Adipocyte (in vitro differentiated cells): ENCODE results near the gene CAMK1D.

Experiments used
- DNase-seq: peaks from one replicate; pipeline ENCODE4 v3.0.0-alpha.2; 2015; ENCODE audit warnings: low read depth
- H3K27me3 ChIP-seq: replicated peaks from 2 replicates; pipeline ENCODE4 v1.7.0; 2013; ENCODE audit warnings: mild to moderate bottlenecking, low read length, moderate library complexity; ENCODE audit not compliant: control insufficient read depth, insufficient read depth
- H3K36me3 ChIP-seq: 2 replicates; pipeline ENCODE4 v1.7.0; 2013; ENCODE audit warnings: low read length, mild to moderate bottlenecking, moderate library complexity; ENCODE audit not compliant: control insufficient read depth, insufficient read depth, severe bottlenecking
- H3K4me1 ChIP-seq: 2 replicates; pipeline ENCODE4 v1.7.0; 2013; ENCODE audit warnings: mild to moderate bottlenecking, low read length, moderate library complexity; ENCODE audit not compliant: control insufficient read depth, insufficient read depth
- H3K4me3 ChIP-seq: 2 replicates; pipeline ENCODE4 v1.7.0; 2013; ENCODE audit warnings: mild to moderate bottlenecking, low read length, moderate library complexity
- H3K9ac ChIP-seq: 2 replicates; pipeline ENCODE4 v1.7.0; 2013; ENCODE audit warnings: mild to moderate bottlenecking, low read length, moderate library complexity
- H3K9me3 ChIP-seq: 2 replicates; pipeline ENCODE4 v1.7.0; 2013; ENCODE audit warnings: mild to moderate bottlenecking, low read length, moderate library complexity; ENCODE audit not compliant: control insufficient read depth

Gene CAMK1D

DNA sequence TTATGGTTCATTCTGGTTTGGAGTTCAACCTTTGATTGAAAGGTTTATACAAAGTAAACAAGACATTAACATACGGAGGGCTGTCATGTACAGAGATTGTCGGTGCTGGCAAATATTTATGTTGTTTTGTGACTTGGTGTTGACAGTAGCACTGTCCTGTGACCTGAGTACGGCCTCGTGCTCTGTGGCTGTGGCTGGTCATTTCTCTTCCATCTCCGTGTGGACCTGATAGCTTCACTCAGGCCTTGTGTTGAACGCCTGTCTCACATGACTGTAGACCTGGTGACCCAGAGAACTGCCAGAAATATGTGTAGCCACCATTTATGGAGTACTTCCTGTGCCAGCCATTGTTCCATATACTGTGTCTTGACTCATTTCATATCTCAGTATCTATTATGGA lies 340.5 kb downstream of the CAMK1D start:
- Histone ChIP-seq H3K4me1 (no peaks in the 10 kb centered on the region), H3K27me3 (no peaks in the 10 kb centered on the region), H3K36me3 (no peaks in the 10 kb centered on the region), H3K9me3 (no peaks in the 10 kb centered on the region), H3K9ac (no peak overlapping the region), H3K4me3 (no peak overlapping the region)
- DNase-seq, result no peak

DNA sequence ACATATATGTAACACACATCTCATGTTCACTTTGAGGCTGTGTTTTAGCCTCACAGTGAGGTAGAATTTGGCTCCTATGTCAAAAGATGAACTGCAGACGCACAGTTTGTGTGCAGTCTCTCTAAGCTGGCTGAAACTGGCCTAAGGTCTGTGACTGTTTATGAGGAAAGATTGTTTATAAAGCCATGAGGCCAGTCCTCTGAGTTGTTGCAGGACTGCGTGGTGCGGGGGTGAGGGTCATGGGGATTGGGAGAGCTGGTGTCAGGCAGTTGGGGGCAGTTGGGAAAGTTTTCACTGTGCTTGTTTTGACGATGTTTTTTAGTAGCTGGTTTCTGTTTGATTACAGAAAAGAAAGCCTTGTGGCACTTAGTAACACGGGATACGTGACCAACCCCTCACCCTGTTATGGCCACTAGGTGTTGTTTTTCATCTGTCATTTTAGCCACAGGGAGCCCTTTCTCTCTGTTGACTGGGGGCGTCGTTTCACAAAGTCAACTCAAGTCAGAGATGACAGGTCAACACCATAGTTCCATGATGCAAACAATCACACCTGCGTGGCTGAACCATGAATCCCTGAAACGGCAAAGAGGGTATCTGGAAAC lies 341.3 kb downstream of the CAMK1D start:
- Histone ChIP-seq H3K27me3 (no peaks in the 10 kb centered on the region), H3K4me1 (no peaks in the 10 kb centered on the region), H3K9me3 (no peaks in the 10 kb centered on the region), H3K9ac (no peak overlapping the region), H3K36me3 (no peaks in the 10 kb centered on the region), H3K4me3 (no peak overlapping the region)
- DNase-seq, result no peak

DNA sequence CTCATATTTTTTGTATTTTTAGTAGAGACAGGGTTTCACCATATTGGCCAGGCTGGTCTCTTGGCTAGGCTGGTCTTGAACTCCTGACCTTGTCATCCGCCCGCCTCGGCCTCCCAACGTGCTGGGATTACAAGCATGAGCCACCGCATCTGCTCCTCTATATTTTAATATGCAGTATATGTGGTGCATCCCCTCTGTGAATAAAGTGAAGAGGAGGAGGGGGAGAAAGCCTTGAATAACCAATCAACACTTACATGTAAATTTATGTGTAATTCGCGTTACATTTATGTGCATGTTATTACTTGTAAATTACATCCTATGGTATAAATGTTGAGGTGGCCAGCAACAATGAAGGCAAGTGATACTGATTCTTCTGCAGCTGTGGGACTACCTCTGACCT lies 342.2 kb downstream of the CAMK1D start:
- Histone ChIP-seq H3K27me3 (no peaks in the 10 kb centered on the region), H3K4me1 (no peaks in the 10 kb centered on the region), H3K9me3 (no peaks in the 10 kb centered on the region), H3K4me3 (no peak overlapping the region), H3K9ac (no peak overlapping the region), H3K36me3 (no peaks in the 10 kb centered on the region)
- no peak for DNase-seq

DNA sequence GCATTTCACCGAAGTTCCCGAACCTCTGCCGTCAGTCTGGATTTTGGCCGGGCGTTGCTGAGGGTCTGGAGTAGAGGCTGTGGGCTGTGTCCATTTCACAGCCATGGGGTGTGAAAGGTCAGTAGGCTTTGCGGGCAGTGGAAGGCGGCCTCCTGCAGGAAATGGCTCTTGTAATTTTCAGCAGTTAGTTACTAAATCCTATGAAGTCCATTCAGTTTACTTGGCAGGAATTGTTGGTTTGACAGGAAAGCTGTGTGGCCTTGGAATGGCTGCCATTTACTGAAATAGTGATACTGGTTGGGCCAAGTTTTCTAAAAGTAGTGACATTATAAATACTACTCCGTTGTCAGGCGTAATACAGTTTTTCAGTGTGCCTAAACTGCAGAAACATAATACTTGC lies 348.4 kb downstream of the CAMK1D start:
- Histone ChIP-seq H3K36me3 (no peaks in the 10 kb centered on the region), H3K27me3 (no peaks in the 10 kb centered on the region), H3K4me1 (peaks cover 27% of the 10 kb centered on the region), H3K9me3 (no peaks in the 10 kb centered on the region), H3K9ac (no peak overlapping the region), H3K4me3 (no peak overlapping the region)
- DNase-seq, result no peak

DNA sequence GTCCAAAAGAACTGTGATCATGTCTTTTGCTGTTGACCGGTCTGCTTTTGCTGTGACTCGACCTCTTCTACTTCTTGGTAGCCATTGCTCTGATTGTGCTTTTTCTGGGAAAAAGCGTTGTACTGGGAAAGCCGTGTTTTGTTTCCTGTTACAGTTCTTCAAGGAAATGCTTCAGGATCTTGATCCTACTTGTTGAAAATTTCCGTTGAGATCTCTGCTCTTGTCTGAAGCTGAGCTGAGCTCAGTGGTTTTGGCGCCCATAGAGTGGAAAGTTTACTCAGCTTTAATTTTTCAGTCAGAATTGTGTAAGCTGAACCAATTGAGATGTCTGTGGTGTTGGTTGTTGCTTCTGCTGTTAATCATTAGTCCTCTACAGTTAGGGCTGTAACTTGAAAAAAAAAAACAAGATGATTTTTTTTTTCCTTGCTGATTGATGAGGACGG lies 349.9 kb downstream of the CAMK1D start:
- Histone ChIP-seq H3K4me3 (peak overlapping the region; percentile 48), H3K36me3 (no peaks in the 10 kb centered on the region), H3K27me3 (no peaks in the 10 kb centered on the region), H3K9ac (peak overlapping the region; percentile 69), H3K4me1 (peaks cover 42% of the 10 kb centered on the region), H3K9me3 (no peaks in the 10 kb centered on the region)
- no peak for DNase-seq

DNA sequence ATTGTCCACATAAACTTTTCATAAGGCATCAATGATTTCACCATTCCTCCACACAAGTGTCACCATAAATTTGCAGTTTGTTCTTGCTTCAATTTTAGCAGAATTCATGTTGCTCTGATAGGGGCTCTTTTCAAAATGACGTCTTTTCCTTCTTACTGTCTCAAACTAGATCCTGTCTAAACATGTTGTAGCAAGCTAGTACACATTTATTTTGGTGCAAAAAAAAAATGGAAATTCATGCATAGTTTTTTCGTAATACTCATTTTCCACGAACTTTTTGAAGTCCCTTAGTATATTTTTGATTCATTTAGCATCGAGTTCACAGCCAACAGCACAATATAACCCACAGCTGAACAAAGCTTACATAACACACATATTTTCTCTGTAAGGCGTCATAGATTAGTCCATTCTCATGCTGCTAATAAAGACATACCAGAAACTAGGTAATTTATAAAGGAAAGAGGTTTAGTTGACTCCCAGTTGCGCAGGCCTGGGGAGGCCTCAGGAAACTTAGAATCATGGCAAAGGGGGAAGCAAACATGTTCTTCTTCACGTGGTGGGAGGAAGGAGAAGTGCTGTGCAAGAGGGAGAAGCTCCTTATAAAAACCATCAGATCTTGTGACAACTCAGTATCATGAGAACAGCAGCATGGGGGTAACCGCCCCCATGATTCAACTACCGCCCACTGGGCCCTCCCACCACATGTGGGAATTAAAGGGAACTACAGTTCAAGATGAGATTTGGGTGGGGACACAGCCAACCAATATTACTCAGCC lies 350.6 kb downstream of the CAMK1D start:
- Histone ChIP-seq H3K4me1 (peaks cover 49% of the 10 kb centered on the region), H3K9ac (no peak overlapping the region), H3K4me3 (peak overlapping the region; percentile 48), H3K9me3 (no peaks in the 10 kb centered on the region), H3K27me3 (no peaks in the 10 kb centered on the region), H3K36me3 (no peaks in the 10 kb centered on the region)
- DNase-seq, result no peak

DNA sequence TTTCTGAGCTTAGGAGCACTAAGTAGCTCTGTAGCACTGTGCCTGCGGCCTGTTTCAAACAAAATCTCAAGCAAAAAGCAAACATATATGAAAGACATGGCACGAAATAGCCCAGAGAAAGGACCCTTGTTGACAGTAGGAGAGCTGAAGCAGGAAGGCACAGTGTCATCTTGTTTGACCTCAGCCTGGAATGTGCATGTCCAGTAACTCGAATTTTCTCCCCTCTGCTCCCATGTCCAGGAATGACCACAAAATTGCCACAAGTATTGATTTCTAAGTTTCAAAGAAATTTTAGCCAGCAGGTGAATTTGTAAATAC lies 351.2 kb downstream of the CAMK1D start:
- Histone ChIP-seq H3K4me1 (peaks cover 49% of the 10 kb centered on the region), H3K9me3 (no peaks in the 10 kb centered on the region), H3K4me3 (no peak overlapping the region), H3K9ac (no peak overlapping the region), H3K27me3 (no peaks in the 10 kb centered on the region), H3K36me3 (no peaks in the 10 kb centered on the region)
- no peak for DNase-seq

DNA sequence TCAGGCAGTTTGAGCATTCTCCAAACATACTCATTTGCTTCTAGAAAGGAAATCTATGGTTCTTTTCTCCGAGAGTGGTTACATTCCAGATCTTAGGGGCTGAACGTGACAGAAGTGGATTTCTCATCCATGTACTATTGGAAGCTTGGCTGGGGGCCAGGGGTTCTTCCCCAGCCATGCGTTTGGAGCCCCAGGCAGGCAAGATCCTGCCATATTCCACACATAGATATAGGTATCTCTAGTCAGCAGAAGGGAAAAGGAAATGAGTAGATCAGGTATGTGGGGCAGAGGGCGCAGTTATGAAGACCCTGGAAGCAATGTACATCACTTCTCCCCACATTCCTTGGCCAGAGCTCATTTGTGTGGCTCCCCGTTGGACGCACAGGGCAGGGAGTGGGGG lies 352.3 kb downstream of the CAMK1D start:
- no peak for DNase-seq
- Histone ChIP-seq H3K4me1 (peaks cover 54% of the 10 kb centered on the region), H3K4me3 (no peak overlapping the region), H3K9me3 (no peaks in the 10 kb centered on the region), H3K36me3 (no peaks in the 10 kb centered on the region), H3K9ac (no peak overlapping the region), H3K27me3 (no peaks in the 10 kb centered on the region)

DNA sequence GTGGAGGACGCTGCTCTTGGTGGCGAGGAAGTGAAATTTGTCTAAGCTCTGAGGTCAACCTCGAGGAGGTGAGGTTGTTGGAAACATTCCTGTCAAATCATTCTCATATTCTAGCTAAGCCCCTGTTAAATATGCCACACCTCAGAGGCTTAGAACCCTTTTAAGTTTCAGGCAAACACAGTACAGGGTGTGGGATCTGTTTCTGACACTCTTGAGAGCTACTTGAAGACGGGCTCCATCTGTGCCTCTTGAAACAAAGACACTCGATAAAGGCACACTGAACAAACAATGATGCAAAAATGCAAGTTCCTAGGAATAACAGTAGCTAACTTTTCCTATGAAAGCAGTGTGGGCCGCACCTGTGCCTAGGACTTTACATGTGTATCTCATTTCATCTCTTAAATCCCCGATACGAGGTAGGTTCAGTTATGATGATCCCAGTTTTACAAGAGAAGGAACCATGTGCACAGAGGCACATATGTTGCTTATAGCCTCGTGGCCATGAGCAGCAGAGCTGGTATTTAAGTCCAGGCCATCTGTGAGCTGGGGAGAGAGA lies 352.9 kb downstream of the CAMK1D start:
- Histone ChIP-seq H3K9me3 (no peaks in the 10 kb centered on the region), H3K4me3 (no peak overlapping the region), H3K9ac (no peak overlapping the region), H3K27me3 (no peaks in the 10 kb centered on the region), H3K36me3 (no peaks in the 10 kb centered on the region), H3K4me1 (peaks cover 60% of the 10 kb centered on the region)
- DNase-seq, result no peak

DNA sequence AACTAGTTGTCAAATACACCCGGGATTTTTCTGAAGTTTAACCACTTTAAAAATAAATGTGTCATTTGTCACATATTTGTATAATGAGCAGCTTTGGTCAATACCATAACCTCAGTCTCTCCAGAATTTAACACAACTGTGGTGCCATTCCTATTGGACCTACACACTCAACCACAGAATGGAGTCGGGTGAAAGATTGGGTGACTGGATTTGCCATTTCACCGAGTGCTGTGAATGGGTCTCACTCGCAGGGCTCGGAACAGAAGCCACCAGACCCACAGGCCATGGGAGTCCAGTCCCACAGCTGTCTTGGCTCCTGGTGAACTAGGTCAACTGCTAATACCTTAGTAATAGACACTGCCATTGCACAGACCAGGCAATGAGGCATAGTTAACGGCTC lies 353.8 kb downstream of the CAMK1D start:
- H3K36me3 ChIP-seq, result no peaks in the 10 kb centered on the region
- DNase-seq, result no peak
- H3K27me3 ChIP-seq, result no peaks in the 10 kb centered on the region
- H3K4me1 ChIP-seq, result peaks cover 68% of the 10 kb centered on the region
- H3K9me3 ChIP-seq, result no peaks in the 10 kb centered on the region
- H3K9ac ChIP-seq, result no peak overlapping the region
- H3K4me3 ChIP-seq, result peak overlapping the region; percentile 21

DNA sequence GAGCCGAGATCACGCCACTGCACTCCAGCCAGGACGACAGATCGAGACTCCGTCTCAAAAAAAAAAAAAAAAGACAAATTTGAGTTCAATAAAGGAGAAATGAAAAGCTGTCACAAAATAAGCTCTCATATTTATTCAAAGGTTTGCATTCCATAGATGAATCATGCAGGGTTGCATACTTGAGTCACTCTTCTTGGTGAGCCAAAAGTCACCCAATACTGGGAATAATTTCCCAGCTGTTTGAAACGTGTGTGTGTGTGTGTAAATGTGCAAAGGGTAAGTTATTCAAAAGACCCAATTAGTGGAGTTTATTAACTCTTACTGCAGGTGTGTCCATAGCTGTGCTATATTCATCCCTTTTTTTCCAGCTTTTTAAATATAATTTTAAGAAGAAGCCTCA lies 354.5 kb downstream of the CAMK1D start:
- H3K27me3 ChIP-seq, result no peaks in the 10 kb centered on the region
- H3K4me1 ChIP-seq, result peaks cover 74% of the 10 kb centered on the region
- H3K4me3 ChIP-seq, result peak overlapping the region; percentile 45
- DNase-seq, result peak; percentile 80
- no peaks in the 10 kb centered on the region for H3K36me3 ChIP-seq
- H3K9me3 ChIP-seq, result no peaks in the 10 kb centered on the region
- H3K9ac ChIP-seq, result peak overlapping the region; percentile 49
